Right atrium auricular region (tissue), 2 donors: ENCODE results near the gene PORCN. TPM values are rescaled to one million over a fixed set of nuclear protein-coding genes. Genes with fewer than 3 reads are reported as not detected.
A peak's percentile ranks its signal among the peaks of the same experiment; 100 is the strongest.
"Not testable (repeated sequence)": the region's sequence is repeated elsewhere in the genome, so short reads cannot be mapped to it uniquely, and the experiment has no call there.

Source experiments
- DNase-seq: peaks from one replicate; pipeline ENCODE4 v3.0.0-alpha.2; 2019; ENCODE audit warnings: low spot score
- H3K27ac ChIP-seq, 2 donors: fragments of 200-600 bp; sonication (generic); 1 replicate in 1 of 2; 2 replicates in 1 of 2; pipeline ENCODE4 v1.5.1; 2016 to 2019
- H3K27me3 ChIP-seq, 2 donors: fragments of 200-600 bp; sonication (generic); one replicate each; pipeline versions ENCODE4 v1.5.1 to v1.6.0; 2017 to 2019
- H3K36me3 ChIP-seq: fragments of 200-600 bp; sonication (generic); one replicate; pipeline ENCODE4 v1.5.1; 2016
- H3K4me1 ChIP-seq, 2 donors: fragments of 200-600 bp; sonication (generic); one replicate each; pipeline versions ENCODE4 v1.5.1 to v1.6.0; 2017 to 2019
- H3K4me3 ChIP-seq, 2 donors: fragments of 200-600 bp; sonication (generic); 1 replicate in 1 of 2; 2 replicates in 1 of 2; pipeline ENCODE4 v1.5.1; 2017 to 2019; ENCODE audit warnings: mild to moderate bottlenecking in 1 of 2, moderate library complexity in 1 of 2
- H3K9me3 ChIP-seq, 2 donors: fragments of 200-600 bp; sonication (generic); one replicate each; pipeline ENCODE4 v1.5.1; 2019
- total RNA-seq, 2 donors: library from RNA; depleted of rRNA; stranded (reverse); fragments of >200 nt; gene quantifications; one replicate each; pipeline ENCODE4 v1.1.0, GENCODE V29; 2016
- TF ChIP-seq, protein P1 (sequence below), 2 donors: fragments of 200-600 bp; sonication (generic); IDR thresholded peaks; one replicate each; pipeline ENCODE4 v1.5.1; 2019; ENCODE audit warnings: antibody characterized with exemption in 2 of 2

PORCN gene
- total RNA-seq, 2 donors from 2014 or later: 23.0 to 43.0 TPM

DNA sequence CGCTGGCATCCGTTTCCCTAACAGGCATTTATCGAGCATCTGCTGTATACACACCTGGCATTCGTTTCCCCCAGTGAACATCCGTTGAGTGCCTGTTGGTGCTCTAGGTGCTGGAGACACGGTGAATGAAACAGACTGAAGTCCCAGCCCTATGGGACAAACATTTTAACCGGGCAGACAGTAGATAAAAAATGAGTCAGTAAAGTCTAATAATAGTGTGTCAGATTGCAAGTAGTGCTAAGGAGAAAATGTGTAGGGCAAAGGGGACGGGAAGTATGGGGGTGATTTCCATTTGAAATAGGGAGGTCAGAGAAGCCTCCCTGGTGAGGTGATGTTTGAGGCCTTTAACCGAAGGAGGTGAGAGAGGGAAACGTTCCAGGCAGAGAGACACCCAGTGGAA, 7.5 kb downstream of the PORCN start:
- no peak for DNase-seq
- no peak overlapping the region for H3K4me3 ChIP-seq
- TF ChIP-seq, protein P1, sequence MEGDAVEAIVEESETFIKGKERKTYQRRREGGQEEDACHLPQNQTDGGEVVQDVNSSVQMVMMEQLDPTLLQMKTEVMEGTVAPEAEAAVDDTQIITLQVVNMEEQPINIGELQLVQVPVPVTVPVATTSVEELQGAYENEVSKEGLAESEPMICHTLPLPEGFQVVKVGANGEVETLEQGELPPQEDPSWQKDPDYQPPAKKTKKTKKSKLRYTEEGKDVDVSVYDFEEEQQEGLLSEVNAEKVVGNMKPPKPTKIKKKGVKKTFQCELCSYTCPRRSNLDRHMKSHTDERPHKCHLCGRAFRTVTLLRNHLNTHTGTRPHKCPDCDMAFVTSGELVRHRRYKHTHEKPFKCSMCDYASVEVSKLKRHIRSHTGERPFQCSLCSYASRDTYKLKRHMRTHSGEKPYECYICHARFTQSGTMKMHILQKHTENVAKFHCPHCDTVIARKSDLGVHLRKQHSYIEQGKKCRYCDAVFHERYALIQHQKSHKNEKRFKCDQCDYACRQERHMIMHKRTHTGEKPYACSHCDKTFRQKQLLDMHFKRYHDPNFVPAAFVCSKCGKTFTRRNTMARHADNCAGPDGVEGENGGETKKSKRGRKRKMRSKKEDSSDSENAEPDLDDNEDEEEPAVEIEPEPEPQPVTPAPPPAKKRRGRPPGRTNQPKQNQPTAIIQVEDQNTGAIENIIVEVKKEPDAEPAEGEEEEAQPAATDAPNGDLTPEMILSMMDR (IDR thresholded peaks at IDR 0.05): no peak
- H3K27ac ChIP-seq: peak overlapping the region; percentile 22 to 73
- no peaks in the 10 kb centered on the region for H3K4me1 ChIP-seq
- no peaks in the 10 kb centered on the region for H3K27me3 ChIP-seq
- no peaks in the 10 kb centered on the region for H3K9me3 ChIP-seq
- H3K36me3 ChIP-seq: no peaks in the 10 kb centered on the region

DNA sequence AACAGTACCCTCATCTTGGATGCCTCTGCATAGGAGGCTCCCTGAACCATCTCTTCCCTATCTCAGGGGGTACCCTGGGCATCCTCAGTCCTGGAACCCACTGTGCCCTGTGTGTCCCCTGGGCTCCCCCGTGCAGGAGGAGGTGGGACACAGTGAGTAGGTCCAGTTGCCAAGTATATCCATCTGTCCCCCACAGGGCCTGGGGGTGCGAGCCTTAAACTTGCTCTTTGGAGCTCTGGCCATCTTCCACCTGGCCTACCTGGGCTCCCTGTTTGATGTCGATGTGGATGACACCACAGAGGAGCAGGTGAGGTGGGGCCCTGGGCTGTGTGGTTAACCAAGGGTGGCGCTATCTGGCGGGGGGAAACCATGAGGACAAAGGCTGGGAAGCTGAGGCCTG, 8.2 kb downstream of the PORCN start:
- TF ChIP-seq, protein P1 (IDR thresholded peaks at IDR 0.05): no peak
- no peaks in the 10 kb centered on the region for H3K9me3 ChIP-seq
- no peaks in the 10 kb centered on the region for H3K36me3 ChIP-seq
- no peak for DNase-seq
- H3K4me1 ChIP-seq: no peaks in the 10 kb centered on the region
- no peak overlapping the region for H3K4me3 ChIP-seq
- H3K27me3 ChIP-seq: no peaks in the 10 kb centered on the region
- peak overlapping the region in 1 of 2 donors; percentile 73 for H3K27ac ChIP-seq

DNA sequence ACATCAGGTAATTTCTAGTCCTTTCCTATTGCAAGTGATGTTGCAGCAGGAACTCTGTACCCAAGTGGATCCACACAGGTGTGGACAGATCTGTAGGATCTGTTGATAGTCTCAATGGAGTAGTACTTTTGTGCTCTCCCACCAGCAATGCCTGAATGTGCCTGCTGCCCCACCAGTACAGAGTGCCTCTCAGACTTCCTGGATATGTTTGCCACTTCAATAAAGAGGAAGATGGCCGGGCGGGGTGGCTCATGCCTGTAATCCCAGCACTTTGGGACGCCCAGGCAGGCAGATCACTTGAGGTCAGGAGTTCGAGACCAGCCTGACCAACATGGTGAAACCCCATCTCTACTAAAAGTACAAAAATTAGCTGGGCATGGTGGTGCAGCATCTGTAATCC, 10.7 kb downstream of the PORCN start:
- H3K27ac ChIP-seq, H3K4me1 ChIP-seq, H3K4me3 ChIP-seq, DNase-seq, H3K36me3 ChIP-seq, H3K9me3 ChIP-seq, H3K27me3 ChIP-seq: not testable (repeated sequence)

DNA sequence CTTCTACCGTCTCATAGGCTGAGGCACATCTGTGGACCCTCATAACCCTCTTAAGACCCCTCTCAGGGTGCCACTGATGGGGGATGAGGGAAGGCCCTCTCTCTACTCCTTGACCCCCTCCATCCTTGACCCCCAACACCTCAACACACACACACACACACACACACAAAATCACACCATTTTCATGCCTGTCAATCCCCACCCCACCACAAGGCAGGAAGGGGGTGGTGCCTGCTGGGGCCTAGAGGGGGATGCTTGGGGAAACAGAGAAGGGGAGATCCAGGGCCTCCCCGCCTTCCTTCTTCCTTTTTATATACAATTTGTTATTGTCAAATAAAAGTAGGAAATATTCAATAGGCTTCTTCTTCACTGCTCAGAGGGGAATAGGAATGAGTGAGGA, 11.7 kb downstream of the PORCN start:
- no peak for DNase-seq
- peaks cover 0 to 8% of the 10 kb centered on the region in 2 donors for H3K4me1 ChIP-seq
- H3K9me3 ChIP-seq: no peaks in the 10 kb centered on the region
- H3K4me3 ChIP-seq: no peak overlapping the region
- no peak overlapping the region for H3K27ac ChIP-seq
- H3K36me3 ChIP-seq: no peaks in the 10 kb centered on the region
- no peaks in the 10 kb centered on the region for H3K27me3 ChIP-seq
- TF ChIP-seq, protein P1 (IDR thresholded peaks at IDR 0.05): no peak

DNA sequence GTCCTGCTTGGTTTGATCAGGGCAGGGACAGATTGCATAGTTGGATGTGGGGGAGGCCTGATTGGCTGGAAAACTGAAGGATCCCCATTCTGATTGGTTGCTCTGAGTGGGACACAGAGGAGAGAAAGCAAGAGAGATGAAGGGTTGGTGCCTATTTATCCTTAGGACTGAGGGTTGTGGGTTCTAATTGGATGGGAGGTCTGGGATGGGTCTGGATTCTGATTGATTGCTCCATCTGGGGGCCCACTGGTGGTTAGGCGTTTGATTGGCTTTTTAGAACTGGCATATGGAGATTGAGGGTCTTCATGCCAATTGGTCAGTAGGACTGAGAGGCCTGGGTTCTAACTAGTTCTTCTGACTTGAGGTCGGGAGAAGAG, 12.2 kb downstream of the PORCN start:
- Histone ChIP-seq H3K27ac (peak overlapping the region; percentile 75 to 78), H3K4me1 (peaks cover 0 to 8% of the 10 kb centered on the region in 2 donors), H3K27me3 (no peaks in the 10 kb centered on the region), H3K36me3 (no peaks in the 10 kb centered on the region), H3K9me3 (no peaks in the 10 kb centered on the region), H3K4me3 (peak overlapping the region in 1 of 2 donors; percentile 58)
- TF ChIP-seq, protein P1 (IDR thresholded peaks at IDR 0.05): no peak
- DNase-seq: no peak

DNA sequence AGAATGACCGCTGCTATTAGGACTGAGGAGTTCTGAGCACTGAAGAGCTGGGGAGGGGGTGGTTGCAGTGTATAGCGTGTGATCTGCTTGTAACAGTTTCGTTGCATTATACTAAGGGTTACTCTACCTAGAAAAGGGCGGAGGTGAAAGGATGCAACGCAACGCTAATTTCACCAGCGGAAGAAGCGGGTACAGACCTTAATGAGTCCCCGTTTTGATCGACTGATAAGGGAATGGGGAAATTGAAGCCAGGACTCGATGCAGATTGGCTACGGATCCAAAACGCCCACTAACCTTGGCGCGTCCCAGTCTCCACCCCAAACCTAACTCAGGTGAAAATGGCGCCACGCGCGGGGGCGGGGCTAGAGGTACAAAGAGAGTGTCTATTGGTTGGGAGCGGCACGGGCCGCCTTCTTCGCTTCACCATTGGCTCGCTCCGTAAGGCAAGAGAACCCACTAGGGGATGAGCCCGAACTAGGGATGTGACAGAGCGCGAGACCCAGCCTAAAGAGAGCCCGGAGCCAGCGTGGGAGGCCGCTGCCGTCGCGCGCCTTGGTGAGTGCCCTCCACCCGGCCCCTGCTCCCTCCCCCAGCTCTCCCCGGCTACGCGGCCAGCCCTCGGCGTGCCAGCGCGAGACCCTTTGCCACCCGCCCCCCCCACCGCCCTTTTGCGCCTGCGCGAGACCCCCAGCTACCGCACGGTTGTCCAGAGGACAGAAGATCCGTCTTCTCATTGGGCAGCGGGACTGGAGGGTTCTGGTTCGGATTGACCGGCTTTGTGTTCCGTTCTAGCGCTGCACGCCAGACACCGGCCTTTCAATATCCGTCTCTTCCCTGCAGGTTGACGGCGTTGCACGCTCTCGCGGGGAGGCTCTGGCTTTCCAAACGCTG, 12.8 kb downstream of the PORCN start, which contains the start of gene EBP:
EBP (plus strand) TSS at position 456 of the 891 bp plus-strand sequence. CDS start 1,964 bp downstream, outside the sequence.
- DNase-seq: peak; percentile 88
- Histone ChIP-seq H3K27me3 (no peaks in the 10 kb centered on the region), H3K36me3 (peaks cover 2% of the 10 kb centered on the region), H3K27ac (peak within 1 kb of the TSS; percentile 75 to 78), H3K4me3 (peak within 1 kb of the TSS; percentile 38 to 58), H3K9me3 (no peaks in the 10 kb centered on the region), H3K4me1 (peaks cover 0 to 8% of the 10 kb centered on the region in 2 donors)
- TF ChIP-seq, protein P1 (IDR thresholded peaks at IDR 0.05): no peak
